Measurements from ENCODE around the gene CRTC2. TPM values are rescaled to one million over a fixed set of nuclear protein-coding genes. Genes with fewer than 3 reads are reported as not detected.
A peak's percentile ranks its signal among the peaks of the same experiment; 100 is the strongest.

The CRTC2 gene
- total and polyA plus RNA-seq, 9 of the 15 experiments (the other 6 are each of a cell fraction or from before 2014, with no cell fraction given) = 2.7 to 26.4 (median 10.2) TPM

DNA sequence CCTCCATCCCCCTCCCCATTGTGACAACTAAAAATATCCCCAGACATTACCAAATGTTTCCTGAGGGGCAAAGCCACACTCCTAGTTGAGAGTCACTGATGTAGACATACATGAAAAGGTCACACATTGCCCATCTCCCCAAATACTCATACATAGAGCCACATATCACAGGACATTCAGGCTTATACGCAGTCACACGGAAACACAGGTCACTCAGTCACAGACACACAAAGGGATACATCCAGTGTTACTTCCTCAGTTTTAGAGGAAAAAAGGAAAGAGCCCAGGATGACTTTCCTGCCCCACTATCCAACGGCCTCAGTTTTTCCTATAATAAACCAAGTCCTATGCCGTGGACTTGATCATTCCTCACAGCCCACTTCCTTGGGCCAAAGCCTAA lies 3.0 kb upstream of the CRTC2 start:
- H3K9ac ChIP-seq (ENCODE audit: insufficient read depth in 1 of 2, low read depth in 2 of 2, low read length in 2 of 2) = peak overlapping the region; percentile 18 to 85; a peak in 2 of 4 replicates
- FAIRE-seq = no peak
- BruUV-seq (replicated peaks) = TSS peak; percentile 3
- no peaks in the 10 kb centered on the region for H3K27me3 ChIP-seq (ENCODE audit: control insufficient read depth in 2 of 2, insufficient read depth in 2 of 2, low read length in 2 of 2)
- no peaks in the 10 kb centered on the region for H3K9me3 ChIP-seq (replicated peaks; ENCODE audit: control insufficient read depth, insufficient read depth, low read depth, low read length)
- DNase-seq (ENCODE audit: extremely low read depth in 1 of 4, low spot score in 3 of 4) = no peak
- ChIA-PET CTCF (ENCODE audit: low intra/inter-chr PET ratio) (no interaction called here), POLR2A (interaction anchor here (1.0 to 1.1 kb wide), 2 partner anchors 24 to 40 kb away, joined by 3 to 6 read pairs; no protein-coding TSS in a partner anchor)
- H3K27ac ChIP-seq (ENCODE audit: extremely low read depth, low read depth, low read length) = no peak overlapping the region; the same call in 1 of the 3 replicates
- WGBS (ENCODE audit: insufficient coverage, low coverage, missing lambda C conversion rate) = 71% methylated on average over 4 of the region's 4 CpGs
- intact Hi-C loops (cut with micrococcal nuclease) (no loop called here), in situ Hi-C loops (cut with MboI) (no loop called here)
- no peak for TF ChIP-seq ILF3 (IDR thresholded peaks at IDR 0.05; ENCODE audit: borderline replicate concordance)
- H4K20me1 ChIP-seq (replicated peaks; ENCODE audit: control insufficient read depth, insufficient read depth, low read length) = peaks cover 4% of the 10 kb centered on the region; the same call in 1 of the 2 replicates
- H2AFZ ChIP-seq (ENCODE audit: low read depth, low read length) = no peak overlapping the region
- no peak for ATAC-seq
- peaks cover 31 to 37% of the 10 kb centered on the region in 2 experiments for H3K4me1 ChIP-seq (replicated peaks in 1 of 2; ENCODE audit: control insufficient read depth in 2 of 2, insufficient read depth in 2 of 2, low read length in 2 of 2)
- H3K4me2 ChIP-seq (ENCODE audit: insufficient read depth, low read length) = peak overlapping the region; percentile 89
- no peaks in the 10 kb centered on the region for H3K9me1 ChIP-seq (ENCODE audit: control insufficient read depth, insufficient read depth, low read length)
- peaks cover 28% of the 10 kb centered on the region; the same call in 2 of the 3 replicates for H3K36me3 ChIP-seq (ENCODE audit: control insufficient read depth, insufficient read depth, low read length)
- peaks cover 67% of the 10 kb centered on the region for H3K79me2 ChIP-seq (ENCODE audit: control insufficient read depth, insufficient read depth, low read length)
- H3K4me3 ChIP-seq = peak overlapping the region; percentile 74; the same call in 1 of the 2 replicates

DNA sequence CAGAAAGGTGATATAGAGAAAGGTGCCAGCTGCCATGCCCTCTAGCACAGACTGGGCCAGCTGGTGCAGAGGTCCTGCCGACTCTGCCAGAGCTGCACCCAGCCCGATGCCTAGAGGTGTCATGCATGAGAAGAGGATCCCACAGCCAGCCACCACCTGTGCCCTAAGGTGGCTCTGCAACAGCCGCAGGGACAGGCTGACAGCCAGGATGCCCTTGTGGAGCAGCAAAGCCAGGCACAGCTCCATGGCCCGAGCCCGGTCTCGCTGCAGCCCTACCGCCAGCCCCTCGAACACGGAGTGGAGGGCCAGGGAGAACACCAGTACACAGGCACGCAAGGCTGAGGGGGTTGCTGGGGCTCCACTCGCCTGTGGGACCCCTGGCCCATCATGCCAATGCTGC lies 1.8 kb upstream of the CRTC2 start:
- intact Hi-C loops (cut with micrococcal nuclease) (no loop called here), in situ Hi-C loops (cut with MboI) (no loop called here)
- Histone ChIP-seq H2AFZ (ENCODE audit: low read depth, low read length) (no peak overlapping the region), H3K27ac (ENCODE audit: extremely low read depth, low read depth, low read length) (no peak overlapping the region), H3K36me3 (ENCODE audit: control insufficient read depth, insufficient read depth, low read length) (peaks cover 28% of the 10 kb centered on the region; the same call in 2 of the 3 replicates), H3K9me3 (replicated peaks; ENCODE audit: control insufficient read depth, insufficient read depth, low read depth, low read length) (no peaks in the 10 kb centered on the region), H3K4me2 (ENCODE audit: insufficient read depth, low read length) (no peak overlapping the region; the same call in 1 of the 2 replicates), H3K9me1 (ENCODE audit: control insufficient read depth, insufficient read depth, low read length) (no peaks in the 10 kb centered on the region), H3K4me3 (no peak overlapping the region), H4K20me1 (replicated peaks; ENCODE audit: control insufficient read depth, insufficient read depth, low read length) (peaks cover 9% of the 10 kb centered on the region; the same call in 1 of the 2 replicates), H3K27me3 (ENCODE audit: control insufficient read depth in 2 of 2, insufficient read depth in 2 of 2, low read length in 2 of 2) (no peaks in the 10 kb centered on the region), H3K79me2 (ENCODE audit: control insufficient read depth, insufficient read depth, low read length) (peaks cover 69% of the 10 kb centered on the region), H3K4me1 (replicated peaks in 1 of 2; ENCODE audit: control insufficient read depth in 2 of 2, insufficient read depth in 2 of 2, low read length in 2 of 2) (peaks cover 30 to 37% of the 10 kb centered on the region in 2 experiments), H3K9ac (ENCODE audit: insufficient read depth in 1 of 2, low read depth in 2 of 2, low read length in 2 of 2) (peak overlapping the region in 1 of 2 experiments; percentile 46; a peak in 1 of 4 replicates)
- ChIA-PET POLR2A (interaction anchor here (1.1 to 4.9 kb wide), 6 partner anchors 13 to 37 kb away, joined by 4 to 39 read pairs (median 10); partner anchors contain the start of genes DENND4B, GATAD2B, JTB and RPS27), CTCF (ENCODE audit: low intra/inter-chr PET ratio) (no interaction called here)
- no peak for ATAC-seq
- BruUV-seq (replicated peaks) = no TSS peak
- no peak for DNase-seq (ENCODE audit: extremely low read depth in 1 of 4, low spot score in 3 of 4)
- WGBS (ENCODE audit: insufficient coverage, low coverage, missing lambda C conversion rate) = 89% methylated on average over 11 of the region's 11 CpGs
- FAIRE-seq = no peak
- no peak for TF ChIP-seq ZBTB26 (CRISPR knock-in tag; IDR thresholded peaks at IDR 0.05)
- no peak for TF ChIP-seq TSHZ1 (CRISPR knock-in tag; IDR thresholded peaks at IDR 0.05)
- TF ChIP-seq KAT2B (IDR thresholded peaks at IDR 0.05; ENCODE audit: low read depth, low read length) = no peak
- TF ChIP-seq ZFP1 (CRISPR knock-in tag; IDR thresholded peaks at IDR 0.05) = no peak
- no peak for TF ChIP-seq BACH1 (tag; IDR thresholded peaks at IDR 0.05)
- TF ChIP-seq STAT5A (IDR thresholded peaks at IDR 0.05; ENCODE audit: borderline replicate concordance, low read length) = no peak
- no peak for TF ChIP-seq XRCC3 (IDR thresholded peaks at IDR 0.05)
- no peak for TF ChIP-seq ETV1 (tag; conservative IDR thresholded peaks at IDR 0.05; ENCODE audit: low read depth)
- TF ChIP-seq RBFOX2 (IDR thresholded peaks at IDR 0.05; ENCODE audit: low read depth, low read length) = peak; percentile 38

Measured in K562 (cell line).